Esophagus (tissue), 2 donors: ENCODE results near the gene PLAGL2. TPM values are rescaled to one million over a fixed set of nuclear protein-coding genes. Genes with fewer than 3 reads are reported as not detected.

Experiments used
- H3K27ac ChIP-seq, 2 donors: one replicate each; pipeline ENCODE4 v1.5.1; 2013; ENCODE audit warnings: low read depth in 2 of 2, mild to moderate bottlenecking in 2 of 2, inconsistent platforms in 1 of 2, low read length in 1 of 2, moderate library complexity in 1 of 2
- H3K27me3 ChIP-seq, 2 donors: one replicate each; pipeline ENCODE4 v1.6.1; 2013; ENCODE audit warnings: low read length in 2 of 2, control low read depth in 1 of 2, mild to moderate bottlenecking in 1 of 2; ENCODE audit not compliant: insufficient read depth in 2 of 2, control insufficient read depth in 1 of 2
- H3K36me3 ChIP-seq, 2 donors: one replicate each; pipeline ENCODE4 v1.6.1; 2013; ENCODE audit warnings: low read length in 1 of 2; ENCODE audit not compliant: control insufficient read depth in 2 of 2, insufficient read depth in 2 of 2
- H3K4me1 ChIP-seq, 2 donors: one replicate each; pipeline ENCODE4 v1.6.1; 2013; ENCODE audit warnings: low read length in 1 of 2; ENCODE audit not compliant: control insufficient read depth in 2 of 2, insufficient read depth in 2 of 2
- H3K4me3 ChIP-seq, 2 donors: one replicate each; pipeline ENCODE4 v1.5.1; 2013; ENCODE audit warnings: low read length in 2 of 2, mild to moderate bottlenecking in 2 of 2, low read depth in 1 of 2, moderate library complexity in 1 of 2
- H3K9me3 ChIP-seq, 2 donors: one replicate each; pipeline ENCODE4 v1.6.1; 2013; ENCODE audit warnings: mild to moderate bottlenecking in 2 of 2, low read depth in 1 of 2, low read length in 1 of 2, moderate library complexity in 1 of 2; ENCODE audit not compliant: control insufficient read depth in 2 of 2, insufficient read depth in 1 of 2
- WGBS, 2 donors: extraction: QIAGEN DNeasy Blood & Tissue Kit; methylation state at CpG; one replicate each; pipeline ENCODE4 v1.1.7; 2013; 5-methylcytosine and 5-hydroxymethylcytosine counted together
- polyA plus RNA-seq, 2 donors: library from polyadenylated mRNA; stranded (reverse); fragments of 200-250 nt; gene quantifications; one replicate each; pipeline ENCODE4 v1.2.3, GENCODE V29; 2013
- donor health status: healthy with polysubstance abuse.
- donor health status: Bipolar disorder and iron deficiency.

Gene PLAGL2
- polyA plus RNA-seq, 2 donors, result 4.1 to 6.4 TPM

- Histone ChIP-seq H3K4me3 (no peak overlapping the region), H3K36me3 (peaks cover 7 to 26% of the 10 kb centered on the region in 2 donors)
- 91 to 92% methylated on average over 4 of the region's 4 CpGs for WGBS, 2 donors
These were observed 40.0 kb downstream of the PLAGL2 start for GRCh38 chr20:32167552-32167951.

GRCh38 chr20:32165836-32166545, 41.6 kb downstream of the PLAGL2 start:
- 88 to 90% methylated on average over 8 of the region's 8 CpGs for WGBS, 2 donors
- Histone ChIP-seq H3K4me3 (no peak overlapping the region), H3K9me3 (no peaks in the 10 kb centered on the region), H3K4me1 (no peaks in the 10 kb centered on the region), H3K27ac (no peak overlapping the region), H3K27me3 (no peaks in the 10 kb centered on the region), H3K36me3 (peaks cover 10 to 31% of the 10 kb centered on the region in 2 donors)

More at GRCh38 chr20:32167552-32167951, 40.0 kb downstream of the PLAGL2 start:
- H3K27ac ChIP-seq, result no peak overlapping the region
- no peaks in the 10 kb centered on the region for H3K4me1 ChIP-seq
- H3K27me3 ChIP-seq, result no peaks in the 10 kb centered on the region
- no peaks in the 10 kb centered on the region for H3K9me3 ChIP-seq

GRCh38 chr20:32164984-32165735, 42.4 kb downstream of the PLAGL2 start:
- Histone ChIP-seq H3K4me3 (no peak overlapping the region), H3K36me3 (peaks cover 10 to 34% of the 10 kb centered on the region in 2 donors), H3K4me1 (no peaks in the 10 kb centered on the region), H3K27me3 (no peaks in the 10 kb centered on the region), H3K27ac (no peak overlapping the region), H3K9me3 (no peaks in the 10 kb centered on the region)
- WGBS, 2 donors, result 90 to 91% methylated on average over 21 of the region's 21 CpGs

GRCh38 chr20:32163951-32164350, 43.6 kb downstream of the PLAGL2 start:
- peaks cover 10 to 45% of the 10 kb centered on the region in 2 donors for H3K36me3 ChIP-seq
- H3K4me1 ChIP-seq, result no peaks in the 10 kb centered on the region
- WGBS, 2 donors, result 81 to 84% methylated on average over 5 of the region's 5 CpGs

GRCh38 chr20:32162351-32162750, 45.2 kb downstream of the PLAGL2 start:
- peaks cover 20 to 57% of the 10 kb centered on the region in 2 donors for H3K36me3 ChIP-seq
- WGBS, 2 donors, result 42 to 75% methylated on average over 3 of the region's 3 CpGs

More at GRCh38 chr20:32163951-32164350, 43.6 kb downstream of the PLAGL2 start:
- Histone ChIP-seq H3K27ac (no peak overlapping the region), H3K4me3 (no peak overlapping the region), H3K27me3 (no peaks in the 10 kb centered on the region), H3K9me3 (no peaks in the 10 kb centered on the region)

GRCh38 chr20:32160341-32160740, 47.2 kb downstream of the PLAGL2 start:
- Histone ChIP-seq H3K27ac (no peak overlapping the region), H3K4me3 (no peak overlapping the region), H3K36me3 (peaks cover 18 to 43% of the 10 kb centered on the region in 2 donors), H3K27me3 (no peaks in the 10 kb centered on the region), H3K9me3 (no peaks in the 10 kb centered on the region), H3K4me1 (peaks cover 0 to 4% of the 10 kb centered on the region in 2 donors)
- 95 to 97% methylated on average over 5 of the region's 5 CpGs for WGBS, 2 donors

More at GRCh38 chr20:32162351-32162750, 45.2 kb downstream of the PLAGL2 start:
- no peak overlapping the region for H3K27ac ChIP-seq
- no peak overlapping the region for H3K4me3 ChIP-seq
- no peaks in the 10 kb centered on the region for H3K27me3 ChIP-seq
- H3K4me1 ChIP-seq, result no peaks in the 10 kb centered on the region
- no peaks in the 10 kb centered on the region for H3K9me3 ChIP-seq

GRCh38 chr20:32159766-32160221, 47.7 kb downstream of the PLAGL2 start:
- Histone ChIP-seq H3K27ac (no peak overlapping the region), H3K9me3 (no peaks in the 10 kb centered on the region), H3K36me3 (peaks cover 13 to 42% of the 10 kb centered on the region in 2 donors), H3K27me3 (no peaks in the 10 kb centered on the region), H3K4me1 (peaks cover 0 to 9% of the 10 kb centered on the region in 2 donors), H3K4me3 (no peak overlapping the region)
- 74 to 94% methylated on average over 5 of the region's 5 CpGs for WGBS, 2 donors

- Histone ChIP-seq H3K27me3 (no peaks in the 10 kb centered on the region), H3K4me3 (no peak overlapping the region), H3K36me3 (peaks cover 13 to 36% of the 10 kb centered on the region in 2 donors), H3K9me3 (no peaks in the 10 kb centered on the region), H3K4me1 (peaks cover 0 to 9% of the 10 kb centered on the region in 2 donors), H3K27ac (no peak overlapping the region)
- WGBS, 2 donors, result 91 to 93% methylated on average over 4 of the region's 4 CpGs
These were observed 48.4 kb downstream of the PLAGL2 start for GRCh38 chr20:32158943-32159660.

GRCh38 chr20:32158351-32158750, 49.2 kb downstream of the PLAGL2 start:
- Histone ChIP-seq H3K27ac (no peak overlapping the region), H3K4me1 (peaks cover 0 to 9% of the 10 kb centered on the region in 2 donors), H3K9me3 (no peaks in the 10 kb centered on the region), H3K4me3 (no peak overlapping the region), H3K27me3 (no peaks in the 10 kb centered on the region), H3K36me3 (peaks cover 13 to 41% of the 10 kb centered on the region in 2 donors)
- WGBS, 2 donors, result 97% methylated on average over 11 of the region's 11 CpGs
